Astrocyte (in vitro differentiated cells and primary cell): ENCODE data around the gene APOA4. TPM values are rescaled to one million over a fixed set of nuclear protein-coding genes. Genes with fewer than 3 reads are reported as not detected.

Experiments used
- DNase-seq: peaks from one replicate; pipeline ENCODE4 v3.0.0-alpha.2; 2010; ENCODE audit warnings: low read depth
- FAIRE-seq: peaks from 2 replicates; lab custom pipeline; 2011; peaks lifted over from hg19 to GRCh38; lab: Jason Lieb, UNC
- H2AFZ ChIP-seq: 2 replicates; pipeline ENCODE4 v1.6.0; 2012; ENCODE audit warnings: low read depth, low read length, inconsistent platforms
- H3K27ac ChIP-seq: 2 replicates; pipeline ENCODE4 v1.5.1; 2011; ENCODE audit warnings: low read depth, low read length, inconsistent platforms
- H3K27me3 ChIP-seq: 2 replicates; pipeline ENCODE4 v1.6.0; 2011; ENCODE audit warnings: low read length, inconsistent platforms; ENCODE audit not compliant: insufficient read depth
- H3K36me3 ChIP-seq: 2 replicates; pipeline ENCODE4 v1.5.1; 2011; ENCODE audit warnings: low read length, inconsistent platforms; ENCODE audit not compliant: insufficient read depth
- H3K4me1 ChIP-seq: 2 replicates; pipeline ENCODE4 v1.5.1; 2011; ENCODE audit warnings: low read length, inconsistent platforms; ENCODE audit not compliant: insufficient read depth
- H3K4me2 ChIP-seq: 2 replicates; pipeline ENCODE4 v1.6.0; 2012; ENCODE audit warnings: low read length, inconsistent platforms
- H3K4me3 ChIP-seq: 2 replicates; pipeline ENCODE4 v1.5.1; 2011; ENCODE audit warnings: low read depth, mild to moderate bottlenecking, low read length, inconsistent platforms; ENCODE audit not compliant: insufficient read depth
- H3K79me2 ChIP-seq: 2 replicates; pipeline ENCODE4 v1.6.0; 2012; ENCODE audit warnings: mild to moderate bottlenecking, low read length, inconsistent platforms; ENCODE audit not compliant: insufficient read depth
- H3K9ac ChIP-seq: 2 replicates; pipeline ENCODE4 v1.6.0; 2012; ENCODE audit warnings: mild to moderate bottlenecking, low read length, inconsistent platforms
- H3K9me3 ChIP-seq: 2 replicates; pipeline ENCODE4 v1.5.1; 2012; ENCODE audit warnings: low read depth, mild to moderate bottlenecking, low read length, inconsistent platforms; ENCODE audit not compliant: insufficient read depth
- H4K20me1 ChIP-seq: 2 replicates; pipeline ENCODE4 v1.6.0; 2012; ENCODE audit warnings: low read length, inconsistent platforms; ENCODE audit not compliant: insufficient read depth
- H3K27ac Mint-ChIP-seq: one replicate; pipeline ENCODE4 v1.8.0; 2021; ENCODE audit warnings: mild to moderate bottlenecking, mixed read lengths; ENCODE audit not compliant: unreplicated experiment
- H3K27me3 Mint-ChIP-seq: one replicate; pipeline ENCODE4 v1.8.0; 2021; ENCODE audit warnings: low read depth, mixed read lengths; ENCODE audit not compliant: unreplicated experiment
- H3K36me3 Mint-ChIP-seq: one replicate; pipeline ENCODE4 v1.8.0; 2021; ENCODE audit warnings: low read depth, mixed read lengths; ENCODE audit not compliant: unreplicated experiment
- H3K4me1 Mint-ChIP-seq: one replicate; pipeline ENCODE4 v1.8.0; 2021; ENCODE audit warnings: low read depth, mixed read lengths; ENCODE audit not compliant: unreplicated experiment
- H3K4me3 Mint-ChIP-seq: one replicate; pipeline ENCODE4 v1.8.0; 2021; ENCODE audit warnings: mild to moderate bottlenecking, moderate library complexity, mixed read lengths; ENCODE audit not compliant: unreplicated experiment
- H3K9me3 Mint-ChIP-seq: one replicate; pipeline ENCODE4 v1.8.0; 2021; ENCODE audit warnings: mild to moderate bottlenecking, mixed read lengths; ENCODE audit not compliant: unreplicated experiment
- CTCF ChIP-seq: IDR thresholded peaks from 2 replicates; pipeline ENCODE4 v1.5.1; 2011; ENCODE audit warnings: low read depth, mild to moderate bottlenecking, inconsistent platforms, low read length, moderate library complexity; ENCODE audit not compliant: insufficient read depth
- EZH2 ChIP-seq: IDR thresholded peaks from 2 replicates; pipeline ENCODE4 v1.6.1; 2012; ENCODE audit warnings: mild to moderate bottlenecking, low read length, inconsistent platforms; ENCODE audit not compliant: insufficient read depth
- total RNA-seq: library from RNA; stranded (reverse); gene quantifications from 2 replicates; pipeline ENCODE4 v1.2.1, GENCODE V29; 2021

APOA4 gene
- total RNA-seq, 1 donor from 2014 or later: not detected

GRCh38 chr11:116833816-116834534 lies 10.9 kb upstream of the APOA4 start:
- no peak overlapping the region for H3K27ac Mint-ChIP-seq
- FAIRE-seq (no peak), DNase-seq (no peak)
- no peaks in the 10 kb centered on the region for H4K20me1 ChIP-seq
- H3K36me3 Mint-ChIP-seq: no peaks in the 10 kb centered on the region
- TF ChIP-seq EZH2 (no peak), CTCF (no peak)
- H3K4me3 Mint-ChIP-seq: no peak overlapping the region
- no peaks in the 10 kb centered on the region for H3K79me2 ChIP-seq
- H3K9ac ChIP-seq: no peak overlapping the region
- no peaks in the 10 kb centered on the region for H3K27me3 ChIP-seq
- no peak overlapping the region for H3K4me2 ChIP-seq
- no peak overlapping the region for H3K4me3 ChIP-seq
- H3K9me3 Mint-ChIP-seq: no peaks in the 10 kb centered on the region
- H3K36me3 ChIP-seq: no peaks in the 10 kb centered on the region
- no peak overlapping the region for H3K27ac ChIP-seq
- H3K27me3 Mint-ChIP-seq: peaks cover 27% of the 10 kb centered on the region
- no peak overlapping the region for H2AFZ ChIP-seq
- H3K9me3 ChIP-seq: no peaks in the 10 kb centered on the region
- H3K4me1 ChIP-seq: peaks cover 7% of the 10 kb centered on the region
- peaks cover 11% of the 10 kb centered on the region for H3K4me1 Mint-ChIP-seq

DNA sequence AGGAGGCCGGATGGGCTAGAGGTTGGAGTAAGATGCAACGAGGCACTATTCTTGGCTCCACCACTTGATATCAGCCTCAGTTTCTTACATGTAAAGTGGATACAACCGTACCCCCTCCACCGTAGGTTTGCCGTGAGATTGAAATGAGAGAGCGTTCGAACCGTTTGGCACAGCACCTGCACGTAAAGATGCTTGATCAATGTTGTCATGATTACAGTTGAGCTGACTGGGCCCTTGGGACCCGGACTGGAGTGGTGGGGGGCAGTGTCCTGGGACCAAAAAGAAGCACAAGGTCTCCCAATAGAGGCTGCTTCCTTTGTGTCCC lies 10.3 kb upstream of the APOA4 start:
- FAIRE-seq (no peak), DNase-seq (no peak)
- Histone ChIP-seq H3K4me1 (peaks cover 7% of the 10 kb centered on the region), H3K27ac (no peak overlapping the region), H3K4me3 (no peak overlapping the region), H3K27me3 (no peaks in the 10 kb centered on the region), H3K79me2 (no peaks in the 10 kb centered on the region), H2AFZ (no peak overlapping the region), H3K4me2 (no peak overlapping the region), H3K9me3 (no peaks in the 10 kb centered on the region), H3K36me3 (no peaks in the 10 kb centered on the region), H4K20me1 (no peaks in the 10 kb centered on the region), H3K9ac (no peak overlapping the region)
- Mint-ChIP-seq H3K9me3 (no peaks in the 10 kb centered on the region), H3K27me3 (peaks cover 26% of the 10 kb centered on the region), H3K4me1 (peaks cover 11% of the 10 kb centered on the region), H3K36me3 (no peaks in the 10 kb centered on the region), H3K4me3 (no peak overlapping the region), H3K27ac (no peak overlapping the region)
- TF ChIP-seq CTCF: no peak
- no peak for TF ChIP-seq EZH2
